NCI-H1105 (cell line): ENCODE data around the gene PAK2.
"Not testable (repeated sequence)": the region's sequence is repeated elsewhere in the genome, so short reads cannot be mapped to it uniquely, and the experiment has no call there.

ENCODE experiments used
- DNase-seq: peaks from one replicate; lab custom pipeline; 2025; lab: John Stamatoyannopoulos, UW

Gene PAK2

DNA sequence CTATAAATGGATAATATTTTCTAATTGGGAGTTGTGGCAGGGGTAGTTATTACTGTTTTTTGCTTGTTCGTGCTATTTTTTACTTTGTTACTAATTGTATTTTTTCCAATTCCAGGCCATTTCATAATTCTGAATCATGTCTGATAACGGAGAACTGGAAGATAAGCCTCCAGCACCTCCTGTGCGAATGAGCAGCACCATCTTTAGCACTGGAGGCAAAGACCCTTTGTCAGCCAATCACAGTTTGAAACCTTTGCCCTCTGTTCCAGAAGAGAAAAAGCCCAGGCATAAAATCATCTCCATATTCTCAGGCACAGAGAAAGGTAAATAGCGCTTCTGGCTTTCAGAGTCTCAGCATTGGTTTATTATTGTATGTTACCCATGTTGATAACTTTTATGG lies 42.9 kb downstream of the PAK2 start:
- DNase-seq, result no peak

DNA sequence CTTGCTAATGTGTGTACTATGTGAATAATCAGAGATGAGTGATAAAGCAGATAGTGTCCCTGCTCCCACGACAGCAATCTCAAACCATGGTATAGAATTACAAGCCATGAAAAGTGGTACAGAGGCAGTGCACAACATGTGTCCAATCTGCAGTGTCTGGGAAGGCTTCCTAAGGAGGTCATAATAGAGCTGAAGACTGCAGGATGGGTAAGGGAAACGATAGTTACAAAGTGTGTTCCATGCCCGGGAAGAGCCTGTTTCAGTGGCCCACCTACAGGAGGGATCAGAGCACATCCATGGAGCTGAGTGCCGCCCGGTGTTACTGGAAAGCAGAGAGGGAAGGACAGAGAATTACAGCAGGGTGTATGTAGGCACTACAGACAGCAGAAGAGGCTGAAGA lies 48.9 kb downstream of the PAK2 start:
- DNase-seq, result no peak

GRCh38 chr3:196789885-196790359 lies 50.3 kb downstream of the PAK2 start:
- DNase-seq, result no peak

GRCh38 chr3:196790636-196791035 lies 51.0 kb downstream of the PAK2 start:
- DNase-seq, result no peak

DNA sequence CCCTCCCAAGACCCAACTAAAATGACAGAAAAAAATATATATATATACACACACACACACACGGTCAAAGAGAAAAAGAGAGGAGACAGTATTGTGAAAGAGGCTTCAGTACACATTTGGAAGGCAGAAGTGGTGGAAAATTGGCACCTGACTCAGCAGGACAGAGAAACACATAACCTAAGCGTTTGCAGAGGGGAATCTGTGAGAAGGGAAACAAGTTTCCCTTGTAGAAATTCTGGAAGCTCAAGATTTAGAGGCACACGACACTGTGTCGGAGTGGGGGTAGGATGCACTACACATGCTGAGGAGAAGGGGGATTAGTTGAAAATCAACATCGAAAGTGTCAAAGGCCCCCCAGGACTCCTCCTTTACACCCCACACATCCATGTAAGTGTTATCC lies 53.1 kb downstream of the PAK2 start:
- DNase-seq, result no peak

- no peak for DNase-seq
Measured at GRCh38 chr3:196793246-196793645, 53.6 kb downstream of the PAK2 start.

GRCh38 chr3:196794467-196794866 lies 54.8 kb downstream of the PAK2 start:
- DNase-seq, result no peak

GRCh38 chr3:196796317-196796716 lies 56.7 kb downstream of the PAK2 start:
- no peak for DNase-seq

GRCh38 chr3:196800742-196801434 lies 61.2 kb downstream of the PAK2 start:
- no peak for DNase-seq

- no peak for DNase-seq
Measured at GRCh38 chr3:196803891-196804468, 64.3 kb downstream of the PAK2 start.

GRCh38 chr3:196804773-196805172 lies 65.1 kb downstream of the PAK2 start:
- no peak for DNase-seq

- no peak for DNase-seq
Measured at GRCh38 chr3:196810963-196811581, 71.4 kb downstream of the PAK2 start.

- no peak for DNase-seq
Measured at GRCh38 chr3:196812853-196813252, 73.2 kb downstream of the PAK2 start.

- no peak for DNase-seq
Measured at GRCh38 chr3:196813903-196814302, 74.2 kb downstream of the PAK2 start.

- DNase-seq, result no peak
Measured at GRCh38 chr3:196821806-196822355, 82.2 kb downstream of the PAK2 start.

DNA sequence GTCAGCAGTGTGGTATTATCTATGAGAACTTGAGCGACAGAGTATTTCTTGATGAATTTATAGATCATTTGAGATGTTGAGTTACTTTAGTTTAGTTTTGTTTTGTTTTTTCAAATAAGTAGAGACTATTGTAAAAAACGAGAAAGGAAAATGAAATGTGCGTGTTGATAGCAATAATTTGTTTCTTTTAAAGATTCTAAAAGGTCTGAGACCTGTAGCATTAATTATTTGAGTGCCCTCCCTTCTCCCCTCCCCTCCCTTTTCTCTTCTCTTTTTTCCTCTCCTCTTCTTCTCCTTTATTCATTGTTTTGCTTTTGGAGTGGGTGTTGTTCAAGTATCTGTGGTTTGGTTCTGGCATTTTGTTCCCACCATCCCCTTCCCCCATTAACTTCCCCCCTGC lies 90.0 kb downstream of the PAK2 start:
- not testable (repeated sequence) for DNase-seq

DNA sequence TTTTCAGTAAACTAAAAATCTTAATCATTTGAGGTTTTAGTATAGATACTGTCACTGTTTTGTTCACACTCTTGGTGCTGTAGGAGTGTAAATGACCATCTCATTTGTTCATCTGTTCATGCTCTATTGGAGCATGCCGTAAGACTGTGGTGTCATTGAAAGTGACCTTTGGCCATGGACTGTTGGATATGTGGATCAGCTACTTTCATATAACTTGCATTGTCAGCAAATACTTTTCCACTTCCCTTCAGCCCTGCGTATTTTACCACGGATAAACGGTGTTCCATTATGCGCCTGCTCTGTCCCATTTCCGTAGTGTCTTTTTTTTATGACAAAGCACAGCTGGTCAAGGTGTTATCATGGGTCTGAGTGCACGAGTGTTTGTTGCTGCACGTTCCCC lies 95.4 kb downstream of the PAK2 start:
- DNase-seq, result no peak

- DNase-seq, result not testable (repeated sequence)
Measured at GRCh38 chr3:196836626-196837025, 97.0 kb downstream of the PAK2 start.

- peak; percentile 70 for DNase-seq
Measured at GRCh38 chr3:196837819-196838420, 98.3 kb downstream of the PAK2 start.

- not testable (repeated sequence) for DNase-seq
Measured at GRCh38 chr3:196839351-196839750, 99.7 kb downstream of the PAK2 start.

DNA sequence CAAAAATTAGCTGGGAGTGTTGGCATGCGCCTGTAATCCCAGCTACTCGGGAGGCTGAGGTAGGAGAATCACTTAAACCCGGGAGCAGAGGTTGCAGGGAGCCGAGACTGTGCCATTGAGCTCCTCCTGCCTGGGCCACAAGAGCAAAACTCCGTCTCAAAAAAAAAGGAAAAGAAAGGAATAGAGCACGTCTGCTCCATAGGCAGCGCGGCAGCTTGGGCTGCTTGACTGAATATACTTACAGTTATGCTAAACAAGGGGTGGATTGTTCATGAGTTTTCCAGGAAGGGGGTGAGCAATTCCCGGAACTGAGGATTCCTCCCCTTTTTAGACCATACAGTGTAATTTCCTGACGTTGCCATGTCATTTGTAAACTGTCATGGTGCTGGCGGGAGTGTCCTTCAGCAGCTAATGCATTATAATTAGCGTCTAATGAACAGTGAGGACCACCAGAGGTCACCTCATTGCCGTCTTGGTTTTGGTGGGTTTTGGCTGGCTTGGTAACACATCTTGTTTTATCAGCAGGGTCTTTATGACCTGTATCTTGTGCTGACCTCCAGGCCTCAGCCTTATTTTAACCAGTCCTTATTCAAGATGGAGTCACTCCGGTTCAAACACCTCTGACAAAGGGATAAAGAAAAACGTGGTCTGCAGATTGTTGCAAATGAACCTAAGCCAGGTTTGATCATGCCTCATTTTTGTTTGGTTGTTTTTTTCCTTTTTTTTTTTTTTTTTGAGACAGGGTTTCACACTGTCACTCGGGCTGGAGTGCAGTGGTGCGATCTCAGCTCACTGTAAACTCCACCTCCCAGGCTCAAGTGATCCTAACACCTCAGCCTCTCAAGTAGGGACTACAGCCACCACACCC lies 103.1 kb downstream of the PAK2 start:
- DNase-seq, result no peak
